Measurements from ENCODE around the gene STK26.

- no peak for TF ChIP-seq POLR2AphosphoS5 (IDR thresholded peaks at IDR 0.05; ENCODE audit: insufficient read depth, low read depth, low read length)
- no peak for TF ChIP-seq MAX (IDR thresholded peaks at IDR 0.05; ENCODE audit: insufficient read depth, insufficient read length)
- TF ChIP-seq CTCF (IDR thresholded peaks at IDR 0.05; ENCODE audit: extremely low read depth in 1 of 2, insufficient read depth in 1 of 2, low read depth in 1 of 2, low read length in 2 of 2), result peak; percentile 38 to 60
- TF ChIP-seq MYC (IDR thresholded peaks at IDR 0.05; ENCODE audit: low read depth, low read length), result no peak
- TF ChIP-seq POLR2A (IDR thresholded peaks at IDR 0.05; ENCODE audit: low read depth, low read length), result no peak
These were observed 69.5 kb downstream of the STK26 start for GRCh38 chrX:132092439-132093065.

Measured in endothelial cell of umbilical vein (primary cell).